ENCODE measurements around the gene HSPA12B. TPM values are rescaled to one million over a fixed set of nuclear protein-coding genes. Genes with fewer than 3 reads are reported as not detected.

HSPA12B gene
- polyA plus RNA-seq, 1 of the 3 experiments (the other 2 are of a cell fraction), result 0.46 TPM

DNA sequence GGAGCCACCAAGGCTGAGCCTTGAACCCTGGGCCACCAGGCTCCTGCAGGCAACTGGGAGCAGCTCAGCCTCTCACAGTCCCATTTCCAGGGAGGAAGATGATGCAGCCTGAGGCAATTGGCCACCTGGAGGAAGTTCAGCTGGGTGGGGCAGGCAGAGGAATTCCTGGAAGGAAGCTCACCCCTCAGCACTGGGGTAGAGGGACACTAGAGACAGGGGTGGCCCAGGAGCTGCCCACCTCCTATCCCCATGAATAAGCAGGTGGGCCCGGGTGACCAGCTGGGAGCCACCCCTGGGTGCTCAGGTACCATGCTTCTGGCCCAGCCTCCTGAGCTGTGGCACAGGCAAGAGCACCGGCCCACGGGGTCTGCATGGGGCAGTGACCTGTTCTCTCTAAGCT is 3.6 kb upstream of the HSPA12B start:
- no peak overlapping the region for H3K4me3 ChIP-seq (ENCODE audit: low read depth in 2 of 2, low read length in 1 of 2)
- no peaks in the 10 kb centered on the region for H4K20me1 ChIP-seq (ENCODE audit: insufficient read depth)
- H3K79me2 ChIP-seq (ENCODE audit: insufficient read depth), result no peaks in the 10 kb centered on the region
- H3K4me1 ChIP-seq (ENCODE audit: control insufficient read depth in 1 of 2, insufficient read depth in 2 of 2, low read depth in 1 of 2, low read length in 1 of 2), result no peaks in the 10 kb centered on the region; a peak in 1 of 4 replicates
- DNase-seq, result peak; percentile 8
- POLR2A ChIA-PET, result no interaction called here
- H3K27ac ChIP-seq (ENCODE audit: low read depth in 2 of 2, low read length in 1 of 2), result no peak overlapping the region
- peaks cover 40% of the 10 kb centered on the region for H3K27me3 ChIP-seq (ENCODE audit: insufficient read depth)
- H2AFZ ChIP-seq (ENCODE audit: low read depth), result no peak overlapping the region
- no peaks in the 10 kb centered on the region for H3K9me2 ChIP-seq
- H3K4me2 ChIP-seq, result no peak overlapping the region
- no peaks in the 10 kb centered on the region for H3K36me3 ChIP-seq (replicated peaks in 1 of 2; ENCODE audit: control insufficient read depth in 1 of 2, insufficient read depth in 2 of 2, low read length in 1 of 2)
- H3K9ac ChIP-seq, result no peak overlapping the region
- no peaks in the 10 kb centered on the region for H3K9me3 ChIP-seq
- CTCF ChIA-PET, result interaction anchor here (1.5 to 4.7 kb wide), 3 partner anchors 18 to 40 kb away, joined by 5 to 20 read pairs (median 7); no protein-coding TSS in a partner anchor
- 47% methylated on average over 3 of the region's 3 CpGs for WGBS (ENCODE audit: low lambda C conversion rate)
- no peaks in the 10 kb centered on the region for H3F3A ChIP-seq (replicated peaks; ENCODE audit: insufficient read depth)
- TF ChIP-seq RFX5 (IDR thresholded peaks at IDR 0.05; ENCODE audit: low read length) (no peak), CHD2 (IDR thresholded peaks at IDR 0.05; ENCODE audit: low read length, partially characterized antibody) (no peak), MXI1 (IDR thresholded peaks at IDR 0.05; ENCODE audit: low read depth, low read length) (no peak)

GRCh38 chr20:3729378-3729777 is 3.1 kb upstream of the HSPA12B start:
- H3K4me1 ChIP-seq (ENCODE audit: control insufficient read depth in 1 of 2, insufficient read depth in 2 of 2, low read depth in 1 of 2, low read length in 1 of 2), result no peaks in the 10 kb centered on the region; a peak in 1 of 4 replicates
- no peaks in the 10 kb centered on the region for H3K79me2 ChIP-seq (ENCODE audit: insufficient read depth)
- H3K9ac ChIP-seq, result no peak overlapping the region
- H3K4me2 ChIP-seq, result no peak overlapping the region
- H3K27me3 ChIP-seq (ENCODE audit: insufficient read depth), result peaks cover 40% of the 10 kb centered on the region
- ChIA-PET POLR2A (no interaction called here), CTCF (interaction anchor here (1.5 to 4.7 kb wide), 4 partner anchors 18 to 40 kb away, joined by 5 to 20 read pairs (median 6); no protein-coding TSS in a partner anchor)
- 57% methylated on average over 6 of the region's 6 CpGs for WGBS (ENCODE audit: low lambda C conversion rate)
- no peaks in the 10 kb centered on the region for H3K9me3 ChIP-seq
- H2AFZ ChIP-seq (ENCODE audit: low read depth), result no peak overlapping the region
- TF ChIP-seq FOSL2 (IDR thresholded peaks at IDR 0.05; ENCODE audit: borderline replicate concordance, low read depth) (no peak), RAD21 (IDR thresholded peaks at IDR 0.05; ENCODE audit: low read length) (no peak), POLR2AphosphoS5 (IDR thresholded peaks at IDR 0.05; ENCODE audit: low read depth, low read length) (no peak), CTCF (IDR thresholded peaks at IDR 0.05) (no peak), GATA2 (CRISPR knock-in tag; IDR thresholded peaks at IDR 0.05) (no peak), SIN3A (IDR thresholded peaks at IDR 0.05; ENCODE audit: borderline replicate concordance, low read depth, low read length) (no peak), RCOR1 (IDR thresholded peaks at IDR 0.05; ENCODE audit: low read length) (no peak), FOXJ3 (CRISPR knock-in tag; IDR thresholded peaks at IDR 0.05) (no peak), ELF1 (IDR thresholded peaks at IDR 0.05) (no peak), EZH2phosphoT487 (IDR thresholded peaks at IDR 0.05; ENCODE audit: borderline replicate concordance, low read depth) (no peak), MXI1 (IDR thresholded peaks at IDR 0.05; ENCODE audit: low read depth, low read length) (no peak), EP300 (IDR thresholded peaks at IDR 0.05; ENCODE audit: borderline replicate concordance in 1 of 2, low read depth in 1 of 2, low read length in 1 of 2) (no peak), PBX3 (IDR thresholded peaks at IDR 0.05) (no peak), TEAD4 (IDR thresholded peaks at IDR 0.05; ENCODE audit: borderline replicate concordance, insufficient read depth) (no peak)
- TF ChIP-seq, protein P1, sequence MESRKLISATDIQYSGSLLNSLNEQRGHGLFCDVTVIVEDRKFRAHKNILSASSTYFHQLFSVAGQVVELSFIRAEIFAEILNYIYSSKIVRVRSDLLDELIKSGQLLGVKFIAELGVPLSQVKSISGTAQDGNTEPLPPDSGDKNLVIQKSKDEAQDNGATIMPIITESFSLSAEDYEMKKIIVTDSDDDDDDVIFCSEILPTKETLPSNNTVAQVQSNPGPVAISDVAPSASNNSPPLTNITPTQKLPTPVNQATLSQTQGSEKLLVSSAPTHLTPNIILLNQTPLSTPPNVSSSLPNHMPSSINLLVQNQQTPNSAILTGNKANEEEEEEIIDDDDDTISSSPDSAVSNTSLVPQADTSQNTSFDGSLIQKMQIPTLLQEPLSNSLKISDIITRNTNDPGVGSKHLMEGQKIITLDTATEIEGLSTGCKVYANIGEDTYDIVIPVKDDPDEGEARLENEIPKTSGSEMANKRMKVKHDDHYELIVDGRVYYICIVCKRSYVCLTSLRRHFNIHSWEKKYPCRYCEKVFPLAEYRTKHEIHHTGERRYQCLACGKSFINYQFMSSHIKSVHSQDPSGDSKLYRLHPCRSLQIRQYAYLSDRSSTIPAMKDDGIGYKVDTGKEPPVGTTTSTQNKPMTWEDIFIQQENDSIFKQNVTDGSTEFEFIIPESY (IDR thresholded peaks at IDR 0.05; ENCODE audit: borderline replicate concordance, low read depth), result no peak
- TF ChIP-seq, protein P2, sequence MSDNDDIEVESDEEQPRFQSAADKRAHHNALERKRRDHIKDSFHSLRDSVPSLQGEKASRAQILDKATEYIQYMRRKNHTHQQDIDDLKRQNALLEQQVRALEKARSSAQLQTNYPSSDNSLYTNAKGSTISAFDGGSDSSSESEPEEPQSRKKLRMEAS (IDR thresholded peaks at IDR 0.05; ENCODE audit: low read depth), result no peak
- H3F3A ChIP-seq (replicated peaks; ENCODE audit: insufficient read depth), result no peaks in the 10 kb centered on the region
- H3K4me3 ChIP-seq (ENCODE audit: low read depth in 2 of 2, low read length in 1 of 2), result no peak overlapping the region
- no peaks in the 10 kb centered on the region for H4K20me1 ChIP-seq (ENCODE audit: insufficient read depth)
- no peak overlapping the region for H3K27ac ChIP-seq (ENCODE audit: low read depth in 2 of 2, low read length in 1 of 2)
- DNase-seq, result no peak
- H3K36me3 ChIP-seq (replicated peaks in 1 of 2; ENCODE audit: control insufficient read depth in 1 of 2, insufficient read depth in 2 of 2, low read length in 1 of 2), result no peaks in the 10 kb centered on the region
- no peaks in the 10 kb centered on the region for H3K9me2 ChIP-seq
